H9 (cell line): Measurements from ENCODE around the gene NPIPA2. TPM values are rescaled to one million over a fixed set of nuclear protein-coding genes. Genes with fewer than 3 reads are reported as not detected.
"Not testable (repeated sequence)": the region's sequence is repeated elsewhere in the genome, so short reads cannot be mapped to it uniquely, and the experiment has no call there.

Experiments used
- DNase-seq: peaks from one replicate; pipeline ENCODE4 v3.0.0-alpha.2; 2017
- H2AFZ ChIP-seq: one replicate; pipeline ENCODE4 v1.6.1; 2013; ENCODE audit warnings: mild to moderate bottlenecking, low read length, control low read depth, moderate library complexity
- H2AK5ac ChIP-seq: 2 replicates; pipeline ENCODE4 v1.6.1; 2013; ENCODE audit warnings: low read length, control low read depth, mixed read lengths; ENCODE audit not compliant: insufficient read length
- H2BK120ac ChIP-seq: one replicate; pipeline ENCODE4 v1.6.1; 2013; ENCODE audit warnings: low read depth, mild to moderate bottlenecking, low read length, control low read depth, inconsistent platforms; ENCODE audit not compliant: poor library complexity, severe bottlenecking
- H2BK12ac ChIP-seq: 2 replicates; pipeline ENCODE4 v1.6.1; 2013; ENCODE audit warnings: low read length, control low read depth, mixed read lengths, low read depth; ENCODE audit not compliant: insufficient read length
- H2BK15ac ChIP-seq: 2 replicates; pipeline ENCODE4 v1.6.1; 2013; ENCODE audit warnings: low read depth, low read length, control low read depth
- H2BK20ac ChIP-seq: one replicate; pipeline ENCODE4 v1.6.1; 2013; ENCODE audit warnings: low read depth, mild to moderate bottlenecking, low read length, control low read depth, inconsistent platforms; ENCODE audit not compliant: poor library complexity, severe bottlenecking
- H2BK5ac ChIP-seq: 2 replicates; pipeline ENCODE4 v1.6.1; 2013; ENCODE audit warnings: low read length, control low read depth, mixed read lengths; ENCODE audit not compliant: insufficient read length
- H3K14ac ChIP-seq: 2 replicates; pipeline ENCODE4 v1.6.1; 2013; ENCODE audit warnings: low read length, control low read depth; ENCODE audit not compliant: insufficient read depth
- H3K18ac ChIP-seq: 2 replicates; pipeline ENCODE4 v1.6.1; 2013; ENCODE audit warnings: low read depth, mild to moderate bottlenecking, mixed read lengths, low read length, control low read depth; ENCODE audit not compliant: insufficient read length
- H3K23ac ChIP-seq: 2 replicates; pipeline ENCODE4 v1.6.1; 2013; ENCODE audit warnings: low read length, control low read depth, mixed read lengths, low read depth; ENCODE audit not compliant: insufficient read length
- H3K23me2 ChIP-seq: 2 replicates; pipeline ENCODE4 v1.6.1; 2013; ENCODE audit warnings: low read depth, mild to moderate bottlenecking, mixed read lengths, low read length, control low read depth; ENCODE audit not compliant: insufficient read length, poor library complexity, severe bottlenecking
- H3K27ac ChIP-seq: 2 replicates; pipeline ENCODE4 v1.5.1; 2013; ENCODE audit warnings: low read length, control low read depth, mixed read lengths, low read depth; ENCODE audit not compliant: insufficient read length
- H3K27me3 ChIP-seq: 2 replicates; pipeline ENCODE4 v1.6.1; 2013; ENCODE audit warnings: low read length, control low read depth, inconsistent platforms; ENCODE audit not compliant: insufficient read depth
- H3K4ac ChIP-seq: 2 replicates; pipeline ENCODE4 v1.6.1; 2013; ENCODE audit warnings: low read depth, mild to moderate bottlenecking, control low read depth, inconsistent platforms, low read length, moderate library complexity
- H3K4me1 ChIP-seq: 2 replicates; pipeline ENCODE4 v1.6.1; 2013; ENCODE audit warnings: low read length, control low read depth, inconsistent platforms; ENCODE audit not compliant: insufficient read depth
- H3K4me2 ChIP-seq: 2 replicates; pipeline ENCODE4 v1.6.1; 2013; ENCODE audit warnings: low read length, control low read depth, mixed read lengths; ENCODE audit not compliant: insufficient read length, insufficient read depth
- H3K56ac ChIP-seq: 2 replicates; pipeline ENCODE4 v1.6.1; 2013; ENCODE audit warnings: low read depth, mild to moderate bottlenecking, mixed read lengths, low read length, control low read depth; ENCODE audit not compliant: insufficient read length
- H3K79me1 ChIP-seq: 2 replicates; pipeline ENCODE4 v1.6.1; 2013; ENCODE audit warnings: low read depth, mild to moderate bottlenecking, moderate library complexity, low read length, control low read depth, inconsistent platforms; ENCODE audit not compliant: insufficient read depth, poor library complexity, severe bottlenecking
- H3K79me2 ChIP-seq: 2 replicates; pipeline ENCODE4 v1.6.1; 2013; ENCODE audit warnings: low read length, control low read depth, inconsistent platforms; ENCODE audit not compliant: insufficient read depth
- H3K9ac ChIP-seq: 2 replicates; pipeline ENCODE4 v1.6.1; 2013; ENCODE audit warnings: low read length, control low read depth, mixed read lengths; ENCODE audit not compliant: insufficient read length; ENCODE audit errors: extremely low read depth
- H3K9me3 ChIP-seq: one replicate; pipeline ENCODE4 v1.6.1; 2013; ENCODE audit warnings: low read depth, low read length, inconsistent platforms; ENCODE audit not compliant: control insufficient read depth
- H3T11ph ChIP-seq: one replicate; pipeline ENCODE4 v1.6.1; 2013; ENCODE audit warnings: mild to moderate bottlenecking, low read length, control low read depth, inconsistent platforms
- H4K20me1 ChIP-seq: one replicate; pipeline ENCODE4 v1.6.1; 2013; ENCODE audit not compliant: control insufficient read depth, insufficient read length, insufficient read depth
- H4K5ac ChIP-seq: 2 replicates; pipeline ENCODE4 v1.6.1; 2013; ENCODE audit warnings: low read depth, mild to moderate bottlenecking, mixed read lengths, low read length, control low read depth; ENCODE audit not compliant: insufficient read length
- H4K8ac ChIP-seq: replicated peaks from 2 replicates; pipeline ENCODE4 v1.6.1; 2013; ENCODE audit warnings: low read length, control low read depth, mixed read lengths, low read depth; ENCODE audit not compliant: insufficient read length
- H4K91ac ChIP-seq: 2 replicates; pipeline ENCODE4 v1.6.1; 2013; ENCODE audit warnings: low read depth, mild to moderate bottlenecking, moderate library complexity, mixed read lengths, low read length, control low read depth; ENCODE audit not compliant: insufficient read length
- H3K27ac Mint-ChIP-seq, 3 experiments: 2 replicates in 2 of 3; 3 replicates in 1 of 3; pipeline ENCODE4 v1.8.0; 2020 to 2021; ENCODE audit warnings: mixed read lengths in 3 of 3, mild to moderate bottlenecking in 1 of 3, moderate library complexity in 1 of 3
- H3K27me3 Mint-ChIP-seq: 2 replicates; pipeline ENCODE4 v1.8.0; 2021; ENCODE audit warnings: low read depth, mild to moderate bottlenecking, moderate library complexity, mixed read lengths
- H3K36me3 Mint-ChIP-seq, 3 experiments: 2 replicates in 2 of 3; 3 replicates in 1 of 3; pipeline ENCODE4 v1.8.0; 2020 to 2021; ENCODE audit warnings: low read depth in 3 of 3, mixed read lengths in 3 of 3; ENCODE audit not compliant: insufficient read depth in 1 of 3
- H3K4me1 Mint-ChIP-seq, 2 experiments: 2 replicates each; pipeline ENCODE4 v1.8.0; 2020; ENCODE audit warnings: mixed read lengths in 2 of 2
- H3K4me3 Mint-ChIP-seq, 2 experiments: 2 replicates in 1 of 2; 3 replicates in 1 of 2; pipeline ENCODE4 v1.8.0; 2020 to 2021; ENCODE audit warnings: mild to moderate bottlenecking in 2 of 2, mixed read lengths in 2 of 2, moderate library complexity in 1 of 2
- H3K9me3 Mint-ChIP-seq, 2 experiments: 2 replicates in 1 of 2; 3 replicates in 1 of 2; pipeline ENCODE4 v1.8.0; 2020; ENCODE audit warnings: mild to moderate bottlenecking in 2 of 2, mixed read lengths in 2 of 2, moderate library complexity in 1 of 2
- WGBS: extraction: QIAGEN DNeasy Blood & Tissue Kit; methylation state at CpG from one replicate; pipeline ENCODE4 v1.1.7; 2013; ENCODE audit warnings: missing lambda C conversion rate, low lambda C conversion rate, mixed read lengths; ENCODE audit not compliant: insufficient read length; ENCODE audit errors: extremely low coverage; 5-methylcytosine and 5-hydroxymethylcytosine counted together
- total RNA-seq: library from RNA; stranded (reverse); gene quantifications from 2 replicates; pipeline ENCODE4 v1.2.1, GENCODE V29; 2021

The NPIPA2 gene
- total RNA-seq, 1 experiment from 2014 or later, result 16.6 TPM

- not testable (repeated sequence) for H2BK20ac ChIP-seq, H3K9me3 ChIP-seq, H3T11ph ChIP-seq, H2BK5ac ChIP-seq, H3K36me3 Mint-ChIP-seq, H2BK15ac ChIP-seq, H4K20me1 ChIP-seq, H3K27me3 Mint-ChIP-seq, H4K91ac ChIP-seq, H2BK12ac ChIP-seq, H3K4me3 Mint-ChIP-seq, H3K27ac ChIP-seq, H4K8ac ChIP-seq, H3K4ac ChIP-seq, H3K4me1 Mint-ChIP-seq, H3K18ac ChIP-seq, H3K56ac ChIP-seq, H3K4me2 ChIP-seq, H3K27ac Mint-ChIP-seq, H4K5ac ChIP-seq, H3K79me2 ChIP-seq, H3K9ac ChIP-seq, H3K23me2 ChIP-seq, H3K14ac ChIP-seq, H2AK5ac ChIP-seq, H2AFZ ChIP-seq, DNase-seq, H3K23ac ChIP-seq, H3K4me1 ChIP-seq, H3K27me3 ChIP-seq, H3K79me1 ChIP-seq, H2BK120ac ChIP-seq, H3K9me3 Mint-ChIP-seq
- no CpG with 5 or more reads among the region's 3 CpGs for WGBS
Measured at GRCh38 chr16:14807184-14807678, 64.9 kb downstream of the NPIPA2 start.

- not testable (repeated sequence) for H3K36me3 Mint-ChIP-seq, H3K79me1 ChIP-seq, H2AFZ ChIP-seq, H3K18ac ChIP-seq, H2BK120ac ChIP-seq, H3K27ac Mint-ChIP-seq, DNase-seq, H2BK5ac ChIP-seq, H3K27ac ChIP-seq, H3K4me2 ChIP-seq, H3K4me1 ChIP-seq, H4K20me1 ChIP-seq, H3K23me2 ChIP-seq, H3K27me3 Mint-ChIP-seq, H3K4ac ChIP-seq, H4K8ac ChIP-seq, H2BK12ac ChIP-seq, H3K14ac ChIP-seq, H3K79me2 ChIP-seq, H2BK15ac ChIP-seq, H3K23ac ChIP-seq, H3K56ac ChIP-seq, H2AK5ac ChIP-seq, H3K4me1 Mint-ChIP-seq, H3K4me3 Mint-ChIP-seq, H3K27me3 ChIP-seq, H3K9ac ChIP-seq, H4K91ac ChIP-seq, H4K5ac ChIP-seq, H3K9me3 ChIP-seq, H2BK20ac ChIP-seq, H3K9me3 Mint-ChIP-seq, H3T11ph ChIP-seq
- no CpG with 5 or more reads among the region's 3 CpGs for WGBS
Measured at GRCh38 chr16:14813890-14814289, 71.6 kb downstream of the NPIPA2 start.
